SK-N-SH (cell line): Measurements from ENCODE around the gene SLC2A8. TPM values are rescaled to one million over a fixed set of nuclear protein-coding genes. Genes with fewer than 3 reads are reported as not detected.

ENCODE experiments used
- CTCF ChIA-PET: fragments of 300-600, 350-600 bp; formaldehyde crosslinking; extraction: SDS; loops from one replicate; lab custom pipeline; 2021; lab: Yijun Ruan, JAX
- POLR2A ChIA-PET: fragments of 350-600 bp; sonication (Branson Sonifier 250); formaldehyde crosslinking; extraction: SDS; loops from one replicate; lab custom pipeline; 2020; ENCODE audit warnings: antibody characterized with exemption, inconsistent platforms; lab: Yijun Ruan, JAX
- DNase-seq: peaks from one replicate; pipeline ENCODE4 v3.0.0; 2012
- H2AFZ ChIP-seq: fragments of 200-600 bp; sonication (generic); 2 replicates; pipeline ENCODE4 v1.8.1; 2016; ENCODE audit warnings: antibody characterized with exemption, mild to moderate bottlenecking, low read depth
- H3F3A ChIP-seq: fragments of 200-600 bp; sonication (generic); replicated peaks from 2 replicates; pipeline ENCODE3; 2016; ENCODE audit warnings: antibody characterized with exemption, mild to moderate bottlenecking; ENCODE audit not compliant: insufficient read depth
- H3K27ac ChIP-seq, 2 experiments: fragments of 200-500 bp in 1 of 2; fragments of 200-600 bp in 1 of 2; sonication (Bioruptor generic) in 1 of 2; sonication (generic), shearing (Covaris generic) in 1 of 2; 2 replicates each; pipeline versions ENCODE4 v1.5.1 to v1.6.1; 2014 to 2016; ENCODE audit warnings: low read depth in 2 of 2, inconsistent platforms in 1 of 2, low read length in 1 of 2, mild to moderate bottlenecking in 1 of 2, mixed read lengths in 1 of 2
- H3K27me3 ChIP-seq: fragments of 200-600 bp; sonication (generic), shearing (Covaris generic); 2 replicates; pipeline ENCODE4 v1.6.1; 2016; ENCODE audit warnings: mixed run types; ENCODE audit not compliant: insufficient read depth
- H3K36me3 ChIP-seq, 2 experiments: fragments of 200-500 bp in 1 of 2; fragments of 200-600 bp in 1 of 2; sonication (Bioruptor generic) in 1 of 2; sonication (generic) in 1 of 2; replicated peaks in 1 of 2; 2 replicates each; pipeline versions ENCODE3 to v1.5.1; 2014 to 2016; ENCODE audit warnings: low read length in 1 of 2, mild to moderate bottlenecking in 1 of 2; ENCODE audit not compliant: insufficient read depth in 2 of 2, control insufficient read depth in 1 of 2
- H3K4me1 ChIP-seq, 2 experiments: fragments of 200-500 bp in 1 of 2; fragments of 200-600 bp in 1 of 2; sonication (Bioruptor generic) in 1 of 2; sonication (generic), shearing (Covaris generic) in 1 of 2; 2 replicates each; pipeline versions ENCODE4 v1.5.1 to v1.6.1; 2014 to 2016; ENCODE audit warnings: low read depth in 1 of 2, low read length in 1 of 2, mixed run types in 1 of 2; ENCODE audit not compliant: insufficient read depth in 2 of 2, control insufficient read depth in 1 of 2
- H3K4me2 ChIP-seq: fragments of 200-600 bp; sonication (generic), shearing (Covaris generic); 2 replicates; pipeline ENCODE4 v1.6.1; 2017; ENCODE audit warnings: mixed run types
- H3K4me3 ChIP-seq, 2 experiments: fragments of 200-500 bp in 1 of 2; fragments of 200-600 bp in 1 of 2; sonication (Bioruptor generic) in 1 of 2; sonication (generic), shearing (Covaris generic) in 1 of 2; 2 replicates each; pipeline versions ENCODE4 v1.5.1 to v1.8.1; 2014 to 2016; ENCODE audit warnings: low read depth in 2 of 2, inconsistent platforms in 1 of 2, low read length in 1 of 2, mild to moderate bottlenecking in 1 of 2, mixed read lengths in 1 of 2, moderate library complexity in 1 of 2
- H3K79me2 ChIP-seq: fragments of 200-600 bp; sonication (generic); 2 replicates; pipeline ENCODE4 v1.8.1; 2017; ENCODE audit warnings: mild to moderate bottlenecking; ENCODE audit not compliant: insufficient read depth
- H3K9ac ChIP-seq: fragments of 200-600 bp; sonication (generic); 2 replicates; pipeline ENCODE4 v1.6.1; 2017; ENCODE audit warnings: mixed run types
- H3K9me2 ChIP-seq: fragments of 200-600 bp; sonication (generic); 2 replicates; pipeline ENCODE4 v1.6.1; 2017; ENCODE audit warnings: mixed run types
- H3K9me3 ChIP-seq: fragments of 200-600 bp; sonication (generic); 2 replicates; pipeline ENCODE4 v1.6.1; 2017; ENCODE audit warnings: mixed run types, mild to moderate bottlenecking, moderate library complexity
- H4K20me1 ChIP-seq: fragments of 200-600 bp; sonication (generic); 2 replicates; pipeline ENCODE4 v1.6.1; 2017; ENCODE audit warnings: mild to moderate bottlenecking, mixed run types; ENCODE audit not compliant: insufficient read depth
- EZH2phosphoT487 ChIP-seq: fragments of 200-600 bp; sonication (generic); IDR thresholded peaks from 2 replicates; pipeline ENCODE4 v1.6.1; 2017; ENCODE audit warnings: low read depth, mixed run types, mild to moderate bottlenecking, antibody characterized with exemption, moderate library complexity, borderline replicate concordance
- FOSL2 ChIP-seq: IDR thresholded peaks from 2 replicates; pipeline ENCODE4 v1.4.0; 2012; ENCODE audit warnings: low read depth, mild to moderate bottlenecking, moderate library complexity, borderline replicate concordance
- GABPA ChIP-seq: IDR thresholded peaks from 2 replicates; pipeline ENCODE4 v1.4.0; 2012; ENCODE audit warnings: low read depth, mild to moderate bottlenecking
- GATA2 ChIP-seq: sonication (generic); formaldehyde crosslinking; IDR thresholded peaks from 2 replicates; pipeline ENCODE4 v1.5.0; 2020; ENCODE audit warnings: mild to moderate bottlenecking, missing genetic modification reagents
- JUND ChIP-seq: IDR thresholded peaks from 2 replicates; pipeline ENCODE4 v1.4.0; 2012
- MEF2A ChIP-seq: IDR thresholded peaks from 2 replicates; pipeline ENCODE4 v1.4.0; 2012; ENCODE audit warnings: low read depth, borderline replicate concordance
- MXI1 ChIP-seq: IDR thresholded peaks from 2 replicates; pipeline ENCODE4 v1.6.1; 2012; ENCODE audit warnings: mild to moderate bottlenecking, low read depth, low read length, improper control_type of control experiment
- NRF1 ChIP-seq: IDR thresholded peaks from 2 replicates; pipeline ENCODE4 v1.6.1; 2012; ENCODE audit warnings: low read depth, mild to moderate bottlenecking, low read length
- POLR2AphosphoS5 ChIP-seq: IDR thresholded peaks from 2 replicates; pipeline ENCODE4 v1.6.1; 2012; ENCODE audit warnings: low read depth, low read length
- RCOR1 ChIP-seq: fragments of 150-350 bp; IDR thresholded peaks from 2 replicates; pipeline ENCODE4 v1.6.1; 2017; ENCODE audit warnings: antibody characterized with exemption, low read length
- RFX5 ChIP-seq: IDR thresholded peaks from 2 replicates; pipeline ENCODE4 v1.6.1; 2012; ENCODE audit warnings: mild to moderate bottlenecking, improper control_type of control experiment, low read length
- RXRA ChIP-seq: IDR thresholded peaks from 2 replicates; pipeline ENCODE4 v1.4.0; 2012; ENCODE audit warnings: low read depth, mild to moderate bottlenecking, borderline replicate concordance
- SIN3A ChIP-seq: IDR thresholded peaks from 2 replicates; pipeline ENCODE4 v1.6.1; 2012; ENCODE audit warnings: low read depth, mild to moderate bottlenecking, low read length, moderate library complexity, borderline replicate concordance
- SMC3 ChIP-seq: IDR thresholded peaks from 2 replicates; pipeline ENCODE4 v1.6.1; 2012; ENCODE audit warnings: low read depth, low read length, improper control_type of control experiment
- TAF1 ChIP-seq: IDR thresholded peaks from 2 replicates; pipeline ENCODE4 v1.6.1; 2012; ENCODE audit warnings: low read depth, mild to moderate bottlenecking, low read length, moderate library complexity, borderline replicate concordance
- TCF12 ChIP-seq: IDR thresholded peaks from 2 replicates; pipeline ENCODE4 v1.4.0; 2012
- USF2 ChIP-seq: fragments of 150-350 bp; IDR thresholded peaks from 2 replicates; pipeline ENCODE4 v1.6.1; 2017; ENCODE audit warnings: antibody characterized with exemption, low read length, low read depth, borderline replicate concordance
- WGBS: methylation state at CpG from one replicate; pipeline ENCODE4 v1.1.6; 2017; ENCODE audit warnings: low lambda C conversion rate; 5-methylcytosine and 5-hydroxymethylcytosine counted together
- polyA plus RNA-seq, 3 experiments: library from polyadenylated mRNA; depleted of rRNA; stranded (reverse); fragments of >200 nt; gene quantifications; 2 replicates each; pipeline ENCODE4 v1.2.3, GENCODE V29; 2012
- TF ChIP-seq, protein P1 (sequence below): fragments of 150-350 bp; IDR thresholded peaks from 2 replicates; pipeline ENCODE4 v1.6.1; 2016; ENCODE audit warnings: mild to moderate bottlenecking, low read depth, low read length
- TF ChIP-seq, protein P2 (sequence below): IDR thresholded peaks from 2 replicates; pipeline ENCODE4 v1.4.0; 2012; ENCODE audit warnings: low read depth
- TF ChIP-seq, protein P3 (sequence below): IDR thresholded peaks from 2 replicates; pipeline ENCODE4 v1.4.0; 2012; ENCODE audit warnings: low read depth, borderline replicate concordance
- TF ChIP-seq, protein P4 (sequence below): IDR thresholded peaks from 2 replicates; pipeline ENCODE4 v1.6.1; 2012; ENCODE audit warnings: mild to moderate bottlenecking, low read depth, low read length, moderate library complexity

The SLC2A8 gene
- polyA plus RNA-seq, 1 of the 3 experiments (the other 2 are of a cell fraction), result 15.1 TPM

DNA sequence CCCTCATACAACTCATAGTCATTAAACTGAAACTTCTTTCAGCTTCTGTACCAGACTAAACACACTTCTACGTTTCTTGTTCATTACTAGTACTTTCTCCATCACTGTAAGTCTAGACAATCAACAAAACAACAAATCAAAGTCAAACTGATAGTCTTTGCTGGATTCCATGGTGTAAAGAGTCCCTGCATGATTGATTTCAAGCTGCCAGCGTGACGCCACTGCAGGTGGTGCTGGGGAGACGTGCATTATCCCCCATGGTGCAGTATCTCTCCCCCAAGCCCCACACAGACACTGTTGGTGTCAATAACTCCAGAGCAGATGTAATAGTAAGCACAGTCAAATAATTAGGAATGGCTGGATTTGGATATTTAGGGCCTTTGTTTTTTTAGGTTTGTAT lies 10.7 kb upstream of the SLC2A8 start (continued):
- TF ChIP-seq MXI1 (no peak), TCF12 (no peak), RCOR1 (no peak), POLR2AphosphoS5 (no peak), NRF1 (no peak)

GRCh38 chr9:127386981-127387380 lies 10.0 kb upstream of the SLC2A8 start:
- Histone ChIP-seq H3K4me3 (no peak overlapping the region), H3K9ac (no peak overlapping the region), H3K27ac (no peak overlapping the region), H3K36me3 (no peaks in the 10 kb centered on the region), H3K27me3 (no peaks in the 10 kb centered on the region), H3K4me1 (peaks cover 0 to 9% of the 10 kb centered on the region in 2 experiments; a peak in 2 of 4 replicates), H3K9me3 (no peaks in the 10 kb centered on the region), H4K20me1 (no peaks in the 10 kb centered on the region; the same call in 1 of the 2 replicates), H3K9me2 (no peaks in the 10 kb centered on the region), H3K79me2 (no peaks in the 10 kb centered on the region), H2AFZ (no peak overlapping the region), H3F3A (peaks cover 24% of the 10 kb centered on the region), H3K4me2 (no peak overlapping the region)
- POLR2A ChIA-PET, result no interaction called here
- no peak for TF ChIP-seq GABPA
- no peak for TF ChIP-seq EZH2phosphoT487
- TF ChIP-seq, protein P1, sequence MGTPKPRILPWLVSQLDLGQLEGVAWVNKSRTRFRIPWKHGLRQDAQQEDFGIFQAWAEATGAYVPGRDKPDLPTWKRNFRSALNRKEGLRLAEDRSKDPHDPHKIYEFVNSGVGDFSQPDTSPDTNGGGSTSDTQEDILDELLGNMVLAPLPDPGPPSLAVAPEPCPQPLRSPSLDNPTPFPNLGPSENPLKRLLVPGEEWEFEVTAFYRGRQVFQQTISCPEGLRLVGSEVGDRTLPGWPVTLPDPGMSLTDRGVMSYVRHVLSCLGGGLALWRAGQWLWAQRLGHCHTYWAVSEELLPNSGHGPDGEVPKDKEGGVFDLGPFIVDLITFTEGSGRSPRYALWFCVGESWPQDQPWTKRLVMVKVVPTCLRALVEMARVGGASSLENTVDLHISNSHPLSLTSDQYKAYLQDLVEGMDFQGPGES, result no peak
- TF ChIP-seq MXI1, result no peak
- TF ChIP-seq JUND, result no peak
- no peak for TF ChIP-seq GATA2 (CRISPR knock-in tag)
- no peak for TF ChIP-seq NRF1
- no peak for TF ChIP-seq SIN3A
- no peak for TF ChIP-seq RFX5
- no peak for TF ChIP-seq USF2
- no peak for TF ChIP-seq FOSL2
- no peak for TF ChIP-seq SMC3
- TF ChIP-seq POLR2AphosphoS5, result no peak
- TF ChIP-seq, protein P2, sequence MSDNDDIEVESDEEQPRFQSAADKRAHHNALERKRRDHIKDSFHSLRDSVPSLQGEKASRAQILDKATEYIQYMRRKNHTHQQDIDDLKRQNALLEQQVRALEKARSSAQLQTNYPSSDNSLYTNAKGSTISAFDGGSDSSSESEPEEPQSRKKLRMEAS, result no peak
- no peak for TF ChIP-seq TAF1
- TF ChIP-seq, protein P3, sequence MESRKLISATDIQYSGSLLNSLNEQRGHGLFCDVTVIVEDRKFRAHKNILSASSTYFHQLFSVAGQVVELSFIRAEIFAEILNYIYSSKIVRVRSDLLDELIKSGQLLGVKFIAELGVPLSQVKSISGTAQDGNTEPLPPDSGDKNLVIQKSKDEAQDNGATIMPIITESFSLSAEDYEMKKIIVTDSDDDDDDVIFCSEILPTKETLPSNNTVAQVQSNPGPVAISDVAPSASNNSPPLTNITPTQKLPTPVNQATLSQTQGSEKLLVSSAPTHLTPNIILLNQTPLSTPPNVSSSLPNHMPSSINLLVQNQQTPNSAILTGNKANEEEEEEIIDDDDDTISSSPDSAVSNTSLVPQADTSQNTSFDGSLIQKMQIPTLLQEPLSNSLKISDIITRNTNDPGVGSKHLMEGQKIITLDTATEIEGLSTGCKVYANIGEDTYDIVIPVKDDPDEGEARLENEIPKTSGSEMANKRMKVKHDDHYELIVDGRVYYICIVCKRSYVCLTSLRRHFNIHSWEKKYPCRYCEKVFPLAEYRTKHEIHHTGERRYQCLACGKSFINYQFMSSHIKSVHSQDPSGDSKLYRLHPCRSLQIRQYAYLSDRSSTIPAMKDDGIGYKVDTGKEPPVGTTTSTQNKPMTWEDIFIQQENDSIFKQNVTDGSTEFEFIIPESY, result no peak
- TF ChIP-seq, protein P4, sequence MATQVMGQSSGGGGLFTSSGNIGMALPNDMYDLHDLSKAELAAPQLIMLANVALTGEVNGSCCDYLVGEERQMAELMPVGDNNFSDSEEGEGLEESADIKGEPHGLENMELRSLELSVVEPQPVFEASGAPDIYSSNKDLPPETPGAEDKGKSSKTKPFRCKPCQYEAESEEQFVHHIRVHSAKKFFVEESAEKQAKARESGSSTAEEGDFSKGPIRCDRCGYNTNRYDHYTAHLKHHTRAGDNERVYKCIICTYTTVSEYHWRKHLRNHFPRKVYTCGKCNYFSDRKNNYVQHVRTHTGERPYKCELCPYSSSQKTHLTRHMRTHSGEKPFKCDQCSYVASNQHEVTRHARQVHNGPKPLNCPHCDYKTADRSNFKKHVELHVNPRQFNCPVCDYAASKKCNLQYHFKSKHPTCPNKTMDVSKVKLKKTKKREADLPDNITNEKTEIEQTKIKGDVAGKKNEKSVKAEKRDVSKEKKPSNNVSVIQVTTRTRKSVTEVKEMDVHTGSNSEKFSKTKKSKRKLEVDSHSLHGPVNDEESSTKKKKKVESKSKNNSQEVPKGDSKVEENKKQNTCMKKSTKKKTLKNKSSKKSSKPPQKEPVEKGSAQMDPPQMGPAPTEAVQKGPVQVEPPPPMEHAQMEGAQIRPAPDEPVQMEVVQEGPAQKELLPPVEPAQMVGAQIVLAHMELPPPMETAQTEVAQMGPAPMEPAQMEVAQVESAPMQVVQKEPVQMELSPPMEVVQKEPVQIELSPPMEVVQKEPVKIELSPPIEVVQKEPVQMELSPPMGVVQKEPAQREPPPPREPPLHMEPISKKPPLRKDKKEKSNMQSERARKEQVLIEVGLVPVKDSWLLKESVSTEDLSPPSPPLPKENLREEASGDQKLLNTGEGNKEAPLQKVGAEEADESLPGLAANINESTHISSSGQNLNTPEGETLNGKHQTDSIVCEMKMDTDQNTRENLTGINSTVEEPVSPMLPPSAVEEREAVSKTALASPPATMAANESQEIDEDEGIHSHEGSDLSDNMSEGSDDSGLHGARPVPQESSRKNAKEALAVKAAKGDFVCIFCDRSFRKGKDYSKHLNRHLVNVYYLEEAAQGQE, result no peak
- TF ChIP-seq RXRA, result no peak
- TF ChIP-seq MEF2A, result no peak
- WGBS, result 93% methylated on average over 10 of the region's 10 CpGs
- CTCF ChIA-PET, result no interaction called here
- no peak for DNase-seq
